Heart left ventricle (tissue), 16 donors: Measurements from ENCODE around the gene TSPAN31. TPM values are rescaled to one million over a fixed set of nuclear protein-coding genes. Genes with fewer than 3 reads are reported as not detected.
A peak's percentile ranks its signal among the peaks of the same experiment; 100 is the strongest.

Experiments
- ATAC-seq, 4 donors: fragments of 200-7000 bp; cut with Tn5 transposase; one replicate each; pipeline ENCODE4 v1.9.1; 2020 to 2022; ENCODE audit warnings: moderate library complexity in 4 of 4, mild to moderate bottlenecking in 3 of 4, moderate number of reproducible peaks in 1 of 4
- DNase-seq, 5 donors: peaks; one replicate each; pipeline ENCODE4 v3.0.0-alpha.2; 2020
- H3K27ac ChIP-seq, 12 donors: fragments of 200-600 bp; sonication (generic) in 4 of 12; one replicate each; pipeline versions ENCODE4 v1.5.0 to v1.8.0; 2016 to 2022; ENCODE audit warnings: mild to moderate bottlenecking in 2 of 12
- H3K27me3 ChIP-seq, 9 donors: fragments of 200-600 bp; sonication (generic) in 2 of 9; one replicate each; pipeline versions ENCODE4 v1.5.1 to v1.8.0; 2016 to 2022; ENCODE audit warnings: mild to moderate bottlenecking in 3 of 9
- H3K36me3 ChIP-seq, 9 donors: fragments of 200-600 bp; sonication (generic) in 2 of 9; one replicate each; pipeline versions ENCODE4 v1.5.0 to v1.8.0; 2018 to 2022; ENCODE audit warnings: mild to moderate bottlenecking in 2 of 9
- H3K4me1 ChIP-seq, 12 donors: fragments of 200-600 bp; sonication (generic) in 4 of 12; one replicate each; pipeline versions ENCODE4 v1.5.0 to v1.8.0; 2016 to 2022; ENCODE audit warnings: mild to moderate bottlenecking in 3 of 12
- H3K4me3 ChIP-seq, 12 donors: fragments of 200-600 bp; sonication (generic) in 4 of 12; one replicate each; pipeline versions ENCODE4 v1.5.0 to v1.8.0; 2017 to 2022; ENCODE audit warnings: mild to moderate bottlenecking in 9 of 12, moderate library complexity in 4 of 12
- H3K9me3 ChIP-seq, 12 donors: fragments of 200-600 bp; sonication (generic) in 4 of 12; one replicate each; pipeline versions ENCODE4 v1.5.0 to v1.8.0; 2016 to 2022; ENCODE audit warnings: mild to moderate bottlenecking in 1 of 12
- POLR2A ChIP-seq, 2 donors: fragments of 450-650 bp; IDR thresholded peaks; one replicate each; pipeline ENCODE4 v1.6.1; 2017; ENCODE audit warnings: antibody characterized with exemption in 2 of 2, mild to moderate bottlenecking in 2 of 2, moderate library complexity in 2 of 2
- WGBS, 4 donors: extraction: QIAGEN DNeasy Blood & Tissue Kit in 2 of 4; methylation state at CpG; one replicate each; pipeline versions ENCODE4 v1.1.5 to v1.1.7; 2013 to 2018; 5-methylcytosine and 5-hydroxymethylcytosine counted together
- intact Hi-C, 10 donors: fragments of 100-400 bp; cut with DNase I; formaldehyde crosslinking; loops; one replicate each; pipeline versions ENCODE4 v1.11.1 to v1.14.2; 2022
- polyA plus RNA-seq, 2 donors: library from polyadenylated mRNA; stranded (reverse); fragments of 200-250 nt; gene quantifications; one replicate each; pipeline ENCODE4 v1.2.3, GENCODE V29; 2013
- total RNA-seq, 9 donors: library from RNA; depleted of rRNA in 2 of 9; stranded (reverse); fragments of >200 nt in 2 of 9; fragmentation: NEBNext Ultra II Directional in 3 of 9; extraction: Animal tissue kit (Norgen Biotek cat#: 25700) in 3 of 9; gene quantifications; one replicate each; pipeline versions ENCODE4 v1.1.0 to v1.2.4, GENCODE V29; 2016 to 2023
- TF ChIP-seq, protein P1 (sequence below), 12 donors: fragments of 200-600 bp; sonication (generic) in 4 of 12; IDR thresholded peaks; one replicate each; pipeline versions ENCODE4 v1.5.0 to v1.8.0; 2018 to 2022; ENCODE audit warnings: antibody characterized with exemption in 12 of 12, mild to moderate bottlenecking in 5 of 12
- donor health status: ischemic (EF 13 %, LVEDD 7.1; RV severe dilation, severe dysfunction).
- donor health status: healthy with polysubstance abuse.
- donor health status: DM: no; HTN: yes; CAD: no.
- donor health status: DM: no; HTN: no; CAD: no.
- donor health status: ischemic (EF 25% LVEDD 6.9; RV normal size, moderate dysfunction).
- donor health status: ischemic (EF 25% LVEDD 5.7; RV mildly dilated, moderate dysfunction).
- donor health status: healthy.
- donor health status: DM: yes; HTN: yes; CAD: no.
- donor health status: ischemic (EF 35%, LVEDD 5.7; RV mildly dilated, moderate dysfunction).
- donor health status: nonischemic (EF 11% LVEDD 7.7; RV severe dilation, severe dysfunction).
- donor health status: DM: yes; HTN: yes; CAD: no.
- donor health status: PGD.
- donor health status: ischemic (EF 29% LVEDD 5.4; RV normal size, mild dysfunction).
- donor health status: nonischemic (EF 23%, LVEDD 6.1; RV moderate dilation, normal function).

The TSPAN31 gene
- total and polyA plus RNA-seq, 11 donors, result 27.2 to 59.3 (median 31.4) TPM

DNA sequence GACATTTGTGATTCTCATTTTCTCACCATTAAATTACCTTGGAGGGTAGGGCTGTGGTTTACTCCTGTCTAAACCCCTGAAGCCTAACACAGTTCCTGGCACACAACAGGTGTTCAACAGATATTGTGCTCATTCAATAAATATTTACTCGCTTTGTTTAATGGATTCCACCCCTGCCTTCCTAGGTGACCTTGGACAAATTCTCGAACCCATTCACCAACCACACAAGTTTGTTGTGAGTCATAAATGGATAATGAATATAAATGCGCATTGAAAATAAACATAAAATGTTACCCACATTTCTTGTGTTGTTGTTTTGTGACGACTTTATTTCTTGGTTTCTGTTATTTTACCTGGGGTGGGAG is 37.4 kb downstream of the TSPAN31 start:
- peak overlapping the region in 3 of 12 donors; percentile 68 to 82 (median 80) for H3K27ac ChIP-seq
- peak overlapping the region in 9 of 12 donors; percentile 77 to 98 (median 94) for H3K4me3 ChIP-seq
- no peaks in the 10 kb centered on the region for H3K27me3 ChIP-seq
- 22 to 27% (median 27%) methylated on average over 4 of the region's 4 CpGs for WGBS, 4 donors
- intact Hi-C loops, result loop anchor here in 6 of 10 donors (1.0 to 5.0 kb wide), 2 partner anchors 123 to 125 kb away; no protein-coding TSS in a partner anchor
- H3K4me1 ChIP-seq, result peaks cover 0 to 41% (median 13%) of the 10 kb centered on the region in 12 donors
- DNase-seq (no peak), ATAC-seq (no peak)
- no peak for TF ChIP-seq POLR2A (IDR thresholded peaks at IDR 0.05)
- TF ChIP-seq, protein P1, sequence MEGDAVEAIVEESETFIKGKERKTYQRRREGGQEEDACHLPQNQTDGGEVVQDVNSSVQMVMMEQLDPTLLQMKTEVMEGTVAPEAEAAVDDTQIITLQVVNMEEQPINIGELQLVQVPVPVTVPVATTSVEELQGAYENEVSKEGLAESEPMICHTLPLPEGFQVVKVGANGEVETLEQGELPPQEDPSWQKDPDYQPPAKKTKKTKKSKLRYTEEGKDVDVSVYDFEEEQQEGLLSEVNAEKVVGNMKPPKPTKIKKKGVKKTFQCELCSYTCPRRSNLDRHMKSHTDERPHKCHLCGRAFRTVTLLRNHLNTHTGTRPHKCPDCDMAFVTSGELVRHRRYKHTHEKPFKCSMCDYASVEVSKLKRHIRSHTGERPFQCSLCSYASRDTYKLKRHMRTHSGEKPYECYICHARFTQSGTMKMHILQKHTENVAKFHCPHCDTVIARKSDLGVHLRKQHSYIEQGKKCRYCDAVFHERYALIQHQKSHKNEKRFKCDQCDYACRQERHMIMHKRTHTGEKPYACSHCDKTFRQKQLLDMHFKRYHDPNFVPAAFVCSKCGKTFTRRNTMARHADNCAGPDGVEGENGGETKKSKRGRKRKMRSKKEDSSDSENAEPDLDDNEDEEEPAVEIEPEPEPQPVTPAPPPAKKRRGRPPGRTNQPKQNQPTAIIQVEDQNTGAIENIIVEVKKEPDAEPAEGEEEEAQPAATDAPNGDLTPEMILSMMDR (IDR thresholded peaks at IDR 0.05), result no peak
- no peaks in the 10 kb centered on the region for H3K9me3 ChIP-seq
- H3K36me3 ChIP-seq, result peaks cover 0 to 42% (median 22%) of the 10 kb centered on the region in 9 donors

DNA sequence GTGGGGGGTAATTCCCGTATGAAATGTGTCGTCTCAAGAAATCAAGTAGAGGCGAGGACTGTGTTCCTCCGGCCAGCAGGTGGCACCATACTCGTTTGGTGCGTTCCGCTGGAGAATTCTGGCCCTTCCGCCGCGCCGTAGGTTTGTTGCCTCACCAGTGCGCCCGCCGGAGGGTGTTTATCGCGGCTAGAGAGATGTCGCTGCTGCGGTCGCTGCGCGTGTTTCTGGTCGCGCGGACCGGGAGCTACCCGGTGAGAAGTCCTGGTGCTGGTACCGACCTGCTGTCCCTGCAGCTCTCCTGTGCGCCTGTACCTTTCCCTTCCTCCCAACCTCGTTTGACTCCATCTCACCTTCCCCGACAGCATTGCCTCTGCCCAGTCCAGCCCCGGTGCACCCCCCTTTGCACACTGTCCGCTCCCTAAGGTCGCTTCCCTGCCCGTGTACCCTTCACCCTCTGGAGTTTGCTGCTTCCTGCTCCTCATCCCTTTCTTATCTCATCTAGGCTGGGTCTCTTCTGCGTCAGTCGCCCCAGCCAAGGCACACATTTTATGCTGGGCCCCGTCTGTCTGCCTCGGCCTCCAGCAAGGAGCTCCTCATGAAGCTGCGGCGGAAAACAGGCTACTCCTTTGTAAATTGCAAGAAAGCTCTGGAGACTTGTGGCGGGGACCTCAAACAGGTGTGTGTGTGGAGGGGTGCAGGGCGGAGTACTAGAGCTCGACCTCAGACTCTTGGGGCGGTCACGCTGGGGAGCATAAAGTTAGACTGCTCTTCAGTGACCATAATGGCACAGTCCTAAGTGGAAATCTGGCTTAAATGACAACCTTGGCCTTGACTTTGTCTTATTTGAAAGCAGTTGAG is 38.0 kb downstream of the TSPAN31 start, which contains the start of gene TSFM:
TSFM (plus strand) TSS at position 180 of the 858 bp plus-strand sequence; CDS start at position 195, 15 bp downstream.
- DNase-seq (peak; percentile 97 to 98 (median 98)), ATAC-seq (peak; percentile 84 to 94 (median 92))
- Histone ChIP-seq H3K9me3 (no peaks in the 10 kb centered on the region), H3K4me3 (peak within 1 kb of the TSS; percentile 64 to 98 (median 92)), H3K36me3 (peaks cover 0 to 48% (median 29%) of the 10 kb centered on the region in 9 donors), H3K27ac (peak within 1 kb of the TSS in 11 of 12 donors; percentile 24 to 82 (median 65)), H3K4me1 (peaks cover 0 to 41% (median 13%) of the 10 kb centered on the region in 12 donors), H3K27me3 (no peaks in the 10 kb centered on the region)
- peak in 1 of 2 donors; percentile 60 for TF ChIP-seq POLR2A (IDR thresholded peaks at IDR 0.05)
- TF ChIP-seq, protein P1 (IDR thresholded peaks at IDR 0.05), result peak; percentile 86 to 98 (median 92)
- intact Hi-C loops, result loop anchor here in 6 of 10 donors (1.0 to 5.0 kb wide), 2 partner anchors 122 to 124 kb away; no protein-coding TSS in a partner anchor
- 1% methylated on average over 41 to 45 of the region's 45 CpGs for WGBS, 4 donors

DNA sequence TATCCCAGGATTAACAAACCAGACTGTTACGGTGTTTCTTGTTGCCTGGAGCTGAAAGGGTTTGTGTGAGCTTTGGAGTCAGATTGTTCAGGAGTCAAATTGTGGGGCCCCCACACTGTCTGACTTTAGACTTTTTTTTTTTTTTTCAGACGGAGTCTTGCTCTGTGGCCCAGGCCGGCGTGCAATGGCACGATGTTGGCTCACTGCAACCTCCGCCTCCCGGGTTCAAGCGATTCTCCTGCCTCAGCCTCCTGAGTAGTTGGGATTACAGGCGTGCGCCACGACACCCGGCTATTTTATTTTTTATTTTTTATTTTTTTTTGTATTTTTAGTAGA is 38.6 kb downstream of the TSPAN31 start:
- WGBS, 4 donors, result 83 to 87% (median 87%) methylated on average over 12 of the region's 12 CpGs
- H3K9me3 ChIP-seq, result no peaks in the 10 kb centered on the region
- DNase-seq, result no peak
- H3K27ac ChIP-seq, result peak overlapping the region in 2 of 12 donors; percentile 80 to 82
- H3K36me3 ChIP-seq, result peaks cover 0 to 54% (median 35%) of the 10 kb centered on the region in 9 donors
- intact Hi-C loops, result loop anchor here in 4 of 10 donors (5.0 kb wide), 1 partner anchor 124 kb away; no protein-coding TSS in a partner anchor
- H3K4me1 ChIP-seq, result peaks cover 0 to 41% (median 13%) of the 10 kb centered on the region in 12 donors
- TF ChIP-seq, protein P1 (IDR thresholded peaks at IDR 0.05), result no peak
- no peak for TF ChIP-seq POLR2A (IDR thresholded peaks at IDR 0.05)
- H3K27me3 ChIP-seq, result no peaks in the 10 kb centered on the region
- no peak for ATAC-seq
- H3K4me3 ChIP-seq, result peak overlapping the region; percentile 64 to 98 (median 92)

DNA sequence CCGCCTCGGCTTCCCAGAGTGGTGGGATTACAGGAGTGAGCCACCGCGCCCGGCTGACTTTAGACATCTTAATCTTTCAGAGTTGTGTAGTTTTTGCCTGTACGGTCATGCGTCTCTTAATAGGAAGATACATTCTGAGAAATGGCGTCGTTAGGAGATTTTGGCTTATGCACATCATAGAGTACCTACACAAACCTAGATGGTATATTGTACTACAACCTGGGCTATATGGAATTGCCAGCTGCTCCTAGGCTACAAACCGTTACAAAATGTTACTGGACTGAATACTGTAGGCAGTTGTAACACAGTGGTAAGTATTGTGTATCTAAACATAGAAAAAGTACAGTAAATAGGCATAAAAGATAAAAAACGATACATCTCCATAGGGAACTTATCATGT is 39.0 kb downstream of the TSPAN31 start:
- intact Hi-C loops, result loop anchor here in 4 of 10 donors (5.0 kb wide), 1 partner anchor 123 kb away; no protein-coding TSS in a partner anchor
- TF ChIP-seq, protein P1 (IDR thresholded peaks at IDR 0.05), result no peak
- no peak for TF ChIP-seq POLR2A (IDR thresholded peaks at IDR 0.05)
- H3K4me3 ChIP-seq, result peak overlapping the region in 6 of 12 donors; percentile 77 to 95 (median 92)
- H3K27me3 ChIP-seq, result no peaks in the 10 kb centered on the region
- DNase-seq (no peak), ATAC-seq (no peak)
- peaks cover 0 to 57% (median 39%) of the 10 kb centered on the region in 9 donors for H3K36me3 ChIP-seq
- 91 to 94% (median 92%) methylated on average over 11 of the region's 11 CpGs for WGBS, 4 donors
- H3K9me3 ChIP-seq, result no peaks in the 10 kb centered on the region
- peaks cover 0 to 41% (median 13%) of the 10 kb centered on the region in 12 donors for H3K4me1 ChIP-seq
- no peak overlapping the region for H3K27ac ChIP-seq
